Endothelial cell of umbilical vein (primary cell): ENCODE results near the gene SPNS2. TPM values are rescaled to one million over a fixed set of nuclear protein-coding genes. Genes with fewer than 3 reads are reported as not detected.

Source experiments
- BruUV-seq: library from RNA; stranded (reverse); fragments of 400-500 nt; replicated peaks from 2 replicates; lab custom pipeline; 2021; lab: Mats Ljungman, UMichigan
- CTCF ChIA-PET: fragments of 300-600, 350-600 bp; sonication (Branson Sonifier 250); formaldehyde crosslinking; loops from one replicate; lab custom pipeline; 2021; ENCODE audit warnings: antibody characterized with exemption, inconsistent platforms; lab: Charles Lee
- POLR2A ChIA-PET: fragments of 300-600, 350-600 bp; sonication (Branson Sonifier 250); formaldehyde crosslinking; loops from one replicate; lab custom pipeline; 2021; ENCODE audit warnings: antibody characterized with exemption, inconsistent platforms; lab: Charles Lee
- DNase-seq: peaks from one replicate; pipeline ENCODE4 v3.0.0-alpha.2; 2011; ENCODE audit warnings: low read depth, low spot score
- FAIRE-seq: peaks from 2 replicates; lab custom pipeline; 2011; peaks lifted over from hg19 to GRCh38; lab: Jason Lieb, UNC
- H2AFZ ChIP-seq: 2 replicates; pipeline ENCODE4 v1.6.0; 2012; ENCODE audit warnings: low read depth, low read length, control low read depth, inconsistent platforms
- H3K27ac ChIP-seq: 2 replicates; pipeline ENCODE4 v1.5.1; 2011; ENCODE audit warnings: low read depth, mild to moderate bottlenecking, control low read depth, low read length, moderate library complexity; ENCODE audit not compliant: insufficient read depth
- H3K27me3 ChIP-seq, 2 experiments: 2 replicates each; pipeline versions ENCODE4 v1.6.0 to v1.6.1; 2011; ENCODE audit warnings: low read length in 2 of 2, mixed read lengths in 1 of 2; ENCODE audit not compliant: control insufficient read depth in 2 of 2, insufficient read depth in 2 of 2
- H3K36me3 ChIP-seq, 2 experiments: 2 replicates in 1 of 2; 3 replicates in 1 of 2; pipeline ENCODE4 v1.5.1; 2011; ENCODE audit warnings: low read length in 2 of 2, mild to moderate bottlenecking in 1 of 2, moderate library complexity in 1 of 2; ENCODE audit not compliant: control insufficient read depth in 2 of 2, insufficient read depth in 2 of 2; ENCODE audit errors: extremely low read depth in 1 of 2
- H3K4me1 ChIP-seq: 3 replicates; pipeline ENCODE4 v1.5.1; 2011; ENCODE audit warnings: mild to moderate bottlenecking, low read length; ENCODE audit not compliant: control insufficient read depth, insufficient read depth; ENCODE audit errors: extremely low read depth
- H3K4me2 ChIP-seq: 2 replicates; pipeline ENCODE4 v1.6.1; 2011; ENCODE audit warnings: low read length, control low read depth, mixed read lengths; ENCODE audit not compliant: insufficient read depth
- H3K4me3 ChIP-seq, 3 experiments: fragments of 200-600 bp in 1 of 3; sonication (generic), shearing (Covaris generic) in 1 of 3; replicated peaks in 1 of 3; 2 replicates each; pipeline ENCODE4 v1.5.1; 2011 to 2016; ENCODE audit warnings: control low read depth in 3 of 3, low read length in 3 of 3, mild to moderate bottlenecking in 2 of 3, inconsistent platforms in 1 of 3, low read depth in 1 of 3, moderate library complexity in 1 of 3; ENCODE audit not compliant: insufficient read depth in 1 of 3
- H3K79me2 ChIP-seq: 2 replicates; pipeline ENCODE4 v1.6.0; 2012; ENCODE audit warnings: low read length, inconsistent platforms; ENCODE audit not compliant: control insufficient read depth, insufficient read depth
- H3K9ac ChIP-seq: replicated peaks from 2 replicates; pipeline ENCODE3; 2011; ENCODE audit warnings: low read length, control low read depth; ENCODE audit not compliant: insufficient read depth; ENCODE audit errors: extremely low read depth
- H3K9me1 ChIP-seq: replicated peaks from 3 replicates; pipeline ENCODE4 v1.6.0; 2011; ENCODE audit warnings: mild to moderate bottlenecking, low read length; ENCODE audit not compliant: control insufficient read depth, insufficient read depth; ENCODE audit errors: extremely low read depth
- H3K9me3 ChIP-seq: replicated peaks from 2 replicates; pipeline ENCODE4 v1.5.1; 2012; ENCODE audit warnings: low read length, inconsistent platforms; ENCODE audit not compliant: control insufficient read depth, insufficient read depth
- H4K20me1 ChIP-seq: replicated peaks from 2 replicates; pipeline ENCODE3; 2011; ENCODE audit warnings: mild to moderate bottlenecking, low read length; ENCODE audit not compliant: control insufficient read depth, insufficient read depth; ENCODE audit errors: extremely low read depth
- EZH2 ChIP-seq: IDR thresholded peaks from 2 replicates; pipeline ENCODE4 v1.6.1; 2012; ENCODE audit warnings: borderline replicate concordance, low read depth, mild to moderate bottlenecking, moderate library complexity, low read length, inconsistent platforms; ENCODE audit not compliant: severe bottlenecking
- FOS ChIP-seq: IDR thresholded peaks from 2 replicates; pipeline ENCODE4 v1.6.1; 2011; ENCODE audit warnings: mild to moderate bottlenecking, low read length, moderate library complexity, borderline replicate concordance; ENCODE audit not compliant: insufficient read depth
- GATA2 ChIP-seq: IDR thresholded peaks from 2 replicates; pipeline ENCODE4 v1.7.0; 2011; ENCODE audit warnings: low read depth, mild to moderate bottlenecking, moderate library complexity, mixed read lengths, low read length; ENCODE audit not compliant: insufficient read length, insufficient read depth
- JUN ChIP-seq: IDR thresholded peaks from 2 replicates; pipeline ENCODE4 v1.6.1; 2011; ENCODE audit warnings: borderline replicate concordance, low read depth; ENCODE audit not compliant: insufficient read length, insufficient read depth
- MYC ChIP-seq: IDR thresholded peaks from one replicate; pipeline ENCODE4 v1.6.1; 2011; ENCODE audit warnings: mild to moderate bottlenecking, low read depth, low read length
- POLR2A ChIP-seq: IDR thresholded peaks from 2 replicates; pipeline ENCODE4 v1.6.1; 2012; ENCODE audit warnings: low read depth, mild to moderate bottlenecking, control low read depth, low read length
- POLR2AphosphoS5 ChIP-seq: IDR thresholded peaks from 2 replicates; pipeline ENCODE4 v1.6.1; 2012; ENCODE audit warnings: low read depth, mild to moderate bottlenecking, control low read depth, low read length, moderate library complexity; ENCODE audit not compliant: insufficient read depth
- dilution Hi-C: fragments of 300-500 bp; cut with MboI; formaldehyde crosslinking; loops from one replicate; pipeline ENCODE4 v1.15.0; 2019; ENCODE audit warnings: low sequenced_read_pairs; ENCODE audit not compliant: extremely low pct_ligation_motif_present
- intact Hi-C: fragments of 100-400 bp; cut with micrococcal nuclease; formaldehyde crosslinking; loops from one replicate; pipeline ENCODE4 v1.10.0; 2022
- polyA plus RNA-seq, 4 experiments: library from polyadenylated mRNA; depleted of rRNA in 3 of 4; stranded (reverse) in 3 of 4; unstranded in 1 of 4; fragments of >200 nt; gene quantifications; 2 replicates each; pipeline versions ENCODE4 v1.2.1 to v1.2.3, GENCODE V29; 2011 to 2012; ENCODE audit warnings: missing spikeins in 1 of 4
- total RNA-seq: library from RNA; stranded (reverse); gene quantifications from 2 replicates; pipeline ENCODE4 v1.2.3, GENCODE V29; 2021
- TF ChIP-seq, protein P1 (sequence below): IDR thresholded peaks from 2 replicates; pipeline ENCODE4 v1.6.1; 2011; ENCODE audit not compliant: insufficient read depth, insufficient read length
- TF ChIP-seq, protein P2 (sequence below), 2 donors: IDR thresholded peaks; 1 replicate in 1 of 2; 2 replicates in 1 of 2; pipeline ENCODE4 v1.5.1; 2011; ENCODE audit warnings: low read length in 2 of 2, mild to moderate bottlenecking in 2 of 2, moderate library complexity in 2 of 2, control low read depth in 1 of 2, inconsistent platforms in 1 of 2, low read depth in 1 of 2; ENCODE audit not compliant: insufficient read depth in 1 of 2; ENCODE audit errors: extremely low read depth in 1 of 2

Gene SPNS2
- total and polyA plus RNA-seq, 2 donors (not counting 3 experiments of a cell fraction or from before 2014, with no cell fraction given), result 70.2 to 77.3 TPM

DNA sequence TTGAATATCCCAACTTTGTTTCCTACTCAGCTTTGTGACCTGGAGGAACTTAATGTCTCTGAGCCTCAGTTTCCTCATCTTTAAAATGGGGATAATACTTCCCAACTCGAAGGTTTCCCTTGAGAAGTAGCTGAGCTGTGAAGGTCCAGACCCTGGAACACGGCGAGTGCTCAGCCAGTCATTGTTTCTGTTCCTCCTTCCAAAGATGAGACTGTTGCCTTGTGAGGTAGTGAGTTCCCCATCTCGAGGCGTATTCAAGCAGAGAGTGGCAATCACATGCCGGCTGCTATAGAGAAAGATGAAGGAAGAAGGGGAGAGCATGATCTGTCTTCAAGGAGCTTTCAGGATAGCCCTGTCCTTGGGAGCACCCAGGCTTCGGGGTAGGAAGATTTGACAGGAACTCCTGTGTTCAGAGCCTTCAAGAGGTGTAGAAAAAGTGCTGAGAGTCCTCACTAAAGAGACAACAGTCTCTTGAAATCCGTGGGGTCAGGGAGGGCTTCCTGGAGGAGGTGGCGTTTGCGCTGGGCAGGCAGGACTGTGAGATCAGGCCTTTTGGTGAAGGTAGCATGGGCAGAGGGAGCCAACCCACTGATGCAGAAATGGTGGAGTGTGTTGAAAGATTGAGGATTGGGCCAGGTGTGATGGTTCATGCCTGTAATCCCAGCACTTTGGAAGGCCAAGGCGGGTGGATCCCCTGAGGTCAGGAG is 27.2 kb downstream of the SPNS2 start:
- peaks cover 0 to 16% of the 10 kb centered on the region in 2 experiments for H3K36me3 ChIP-seq
- no peaks in the 10 kb centered on the region for H3K27me3 ChIP-seq
- H3K9me3 ChIP-seq, result no peaks in the 10 kb centered on the region
- dilution Hi-C loops (no loop called here), intact Hi-C loops (no loop called here)
- ChIA-PET CTCF (interaction anchor here (1.2 to 1.4 kb wide), 3 partner anchors 9 to 23 kb away, joined by 3 to 4 read pairs (median 3); no protein-coding TSS in a partner anchor), POLR2A (interaction anchor here (0.7 kb wide), 1 partner anchor 22 kb away, joined by 3 read pairs; no protein-coding TSS in a partner anchor)
- H2AFZ ChIP-seq, result no peak overlapping the region
- no peak overlapping the region for H3K9ac ChIP-seq
- no peaks in the 10 kb centered on the region for H4K20me1 ChIP-seq
- H3K4me2 ChIP-seq, result no peak overlapping the region
- no peak for DNase-seq
- H3K9me1 ChIP-seq, result no peaks in the 10 kb centered on the region
- no peaks in the 10 kb centered on the region for H3K79me2 ChIP-seq
- no TSS peak for BruUV-seq
- H3K27ac ChIP-seq, result no peak overlapping the region
- H3K4me3 ChIP-seq, result no peak overlapping the region
- TF ChIP-seq, protein P1, sequence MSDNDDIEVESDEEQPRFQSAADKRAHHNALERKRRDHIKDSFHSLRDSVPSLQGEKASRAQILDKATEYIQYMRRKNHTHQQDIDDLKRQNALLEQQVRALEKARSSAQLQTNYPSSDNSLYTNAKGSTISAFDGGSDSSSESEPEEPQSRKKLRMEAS, result no peak
- no peak for TF ChIP-seq JUN
- TF ChIP-seq POLR2AphosphoS5, result no peak
- TF ChIP-seq, protein P2, sequence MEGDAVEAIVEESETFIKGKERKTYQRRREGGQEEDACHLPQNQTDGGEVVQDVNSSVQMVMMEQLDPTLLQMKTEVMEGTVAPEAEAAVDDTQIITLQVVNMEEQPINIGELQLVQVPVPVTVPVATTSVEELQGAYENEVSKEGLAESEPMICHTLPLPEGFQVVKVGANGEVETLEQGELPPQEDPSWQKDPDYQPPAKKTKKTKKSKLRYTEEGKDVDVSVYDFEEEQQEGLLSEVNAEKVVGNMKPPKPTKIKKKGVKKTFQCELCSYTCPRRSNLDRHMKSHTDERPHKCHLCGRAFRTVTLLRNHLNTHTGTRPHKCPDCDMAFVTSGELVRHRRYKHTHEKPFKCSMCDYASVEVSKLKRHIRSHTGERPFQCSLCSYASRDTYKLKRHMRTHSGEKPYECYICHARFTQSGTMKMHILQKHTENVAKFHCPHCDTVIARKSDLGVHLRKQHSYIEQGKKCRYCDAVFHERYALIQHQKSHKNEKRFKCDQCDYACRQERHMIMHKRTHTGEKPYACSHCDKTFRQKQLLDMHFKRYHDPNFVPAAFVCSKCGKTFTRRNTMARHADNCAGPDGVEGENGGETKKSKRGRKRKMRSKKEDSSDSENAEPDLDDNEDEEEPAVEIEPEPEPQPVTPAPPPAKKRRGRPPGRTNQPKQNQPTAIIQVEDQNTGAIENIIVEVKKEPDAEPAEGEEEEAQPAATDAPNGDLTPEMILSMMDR (IDR thresholded peaks at IDR 0.05; ENCODE audit: extremely low read depth in 1 of 2, insufficient read depth in 1 of 2, low read depth in 1 of 2, low read length in 2 of 2), result no peak
- no peak for TF ChIP-seq POLR2A
- no peak for TF ChIP-seq EZH2
- TF ChIP-seq GATA2, result no peak
- TF ChIP-seq MYC, result no peak
- no peak for TF ChIP-seq FOS
- FAIRE-seq, result no peak
- peaks cover 27% of the 10 kb centered on the region for H3K4me1 ChIP-seq
